Activated CD4-positive, alpha-beta T cell treated with anti-CD3 and anti-CD28 coated beads for 24 hours (primary cell): ENCODE data around the gene MINDY3.
"Not testable (repeated sequence)": the region's sequence is repeated elsewhere in the genome, so short reads cannot be mapped to it uniquely, and the experiment has no call there.

Experiments
- DNase-seq, 2 donors: peaks; one replicate each; pipeline ENCODE4 v3.0.0-alpha.2; 2020; ENCODE audit warnings: low read depth in 2 of 2

Gene MINDY3

DNA sequence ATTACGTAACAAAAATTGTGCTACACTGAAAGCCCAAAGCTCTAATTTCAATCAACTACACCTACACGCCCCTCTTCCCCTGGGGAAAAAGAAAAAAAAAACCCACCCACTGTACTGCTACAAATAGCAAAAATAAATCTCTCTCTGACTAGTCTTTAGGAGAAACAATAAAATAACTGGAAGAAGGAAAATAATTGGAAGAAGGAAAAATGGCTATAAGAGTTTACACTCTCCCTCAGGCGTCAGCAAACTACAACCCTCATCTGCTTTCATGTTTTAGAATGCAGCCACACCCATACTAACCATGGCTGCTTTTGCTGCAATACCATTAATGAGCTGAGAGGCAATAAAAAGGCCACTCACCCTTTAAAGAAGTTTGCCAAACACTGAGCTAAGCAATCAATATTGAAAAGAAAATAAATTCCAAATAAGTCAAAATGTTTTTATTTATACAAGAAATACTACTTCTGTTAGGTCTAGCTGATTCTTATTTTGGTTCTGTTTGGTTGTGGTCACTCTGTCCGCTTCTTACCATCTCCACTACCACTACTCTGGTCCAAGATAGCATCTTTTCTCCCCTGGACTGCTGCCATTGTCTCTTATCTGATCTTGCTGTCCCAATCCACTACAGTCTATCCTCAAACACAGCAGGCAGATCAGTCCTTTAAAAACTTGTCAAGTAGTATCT is 3.8 kb downstream of the MINDY3 start:
- no peak for DNase-seq

DNA sequence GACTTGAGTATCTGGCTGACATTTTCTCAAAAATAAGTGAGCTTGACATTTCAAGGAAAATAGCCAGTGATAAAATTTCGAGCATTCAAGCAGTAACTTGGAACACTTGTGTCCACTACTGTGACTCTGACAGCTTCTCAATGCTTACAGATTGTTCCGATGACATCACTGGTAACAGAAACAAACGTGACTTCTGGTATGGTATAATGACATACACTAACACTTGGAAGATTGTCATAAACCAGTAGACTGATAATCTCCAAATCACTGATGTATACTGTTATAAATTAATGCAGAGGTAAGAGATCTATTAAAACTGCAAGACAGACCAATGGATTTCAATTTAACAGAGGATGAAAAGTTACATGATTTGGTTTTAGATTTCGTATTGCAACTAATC is 6.5 kb downstream of the MINDY3 start:
- DNase-seq = no peak

DNA sequence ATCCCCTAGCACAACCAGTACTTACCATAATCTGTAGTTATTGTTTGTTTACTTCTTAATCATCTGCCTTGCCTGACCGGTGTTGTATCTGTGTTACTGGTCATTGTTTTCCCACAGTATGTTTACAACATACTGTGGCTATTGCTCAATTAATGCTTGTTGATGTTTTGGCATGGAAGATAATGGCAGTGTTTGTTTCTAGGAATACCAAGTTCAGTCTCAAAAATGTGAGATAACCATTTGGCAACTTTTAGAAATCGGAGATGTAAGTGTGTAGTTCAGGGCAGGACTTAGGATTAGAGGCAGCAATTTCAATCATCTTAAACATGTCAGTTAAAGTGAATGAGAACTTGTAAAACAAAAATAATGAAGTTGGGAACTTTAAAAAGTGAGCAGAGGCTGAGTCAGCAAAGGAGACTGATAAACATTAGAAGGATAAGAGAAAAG is 8.2 kb downstream of the MINDY3 start:
- DNase-seq = no peak

DNA sequence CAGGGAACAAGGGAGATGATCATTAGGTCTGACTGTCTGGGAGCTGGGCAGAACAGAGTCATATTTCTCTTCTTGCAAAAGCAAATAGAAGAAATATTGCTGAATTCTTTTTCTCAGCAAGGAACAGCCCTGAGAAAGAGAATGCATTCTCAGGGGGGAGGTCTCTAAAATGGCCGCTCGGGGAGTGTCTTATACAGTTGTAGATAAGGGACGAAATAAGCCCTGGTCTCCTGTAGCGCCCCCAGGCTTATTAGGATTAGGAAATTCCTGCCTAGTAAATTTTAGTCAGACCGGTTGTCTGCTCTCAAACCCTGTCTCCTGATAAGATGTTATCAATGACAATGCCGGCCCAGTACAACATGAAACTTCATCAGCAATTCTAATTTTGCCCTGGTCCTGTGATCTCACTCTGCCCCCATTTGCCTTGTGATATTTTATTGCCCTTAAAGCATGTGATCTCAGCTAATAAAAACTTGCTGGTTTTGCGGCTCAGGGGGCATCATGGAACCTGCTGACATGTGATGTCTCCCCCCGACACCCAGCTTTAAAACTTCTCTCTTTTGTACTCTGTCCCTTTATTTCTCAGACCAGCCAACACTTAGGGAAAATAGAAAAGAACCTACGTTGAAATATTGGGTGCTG is 9.8 kb downstream of the MINDY3 start:
- not testable (repeated sequence) for DNase-seq

DNA sequence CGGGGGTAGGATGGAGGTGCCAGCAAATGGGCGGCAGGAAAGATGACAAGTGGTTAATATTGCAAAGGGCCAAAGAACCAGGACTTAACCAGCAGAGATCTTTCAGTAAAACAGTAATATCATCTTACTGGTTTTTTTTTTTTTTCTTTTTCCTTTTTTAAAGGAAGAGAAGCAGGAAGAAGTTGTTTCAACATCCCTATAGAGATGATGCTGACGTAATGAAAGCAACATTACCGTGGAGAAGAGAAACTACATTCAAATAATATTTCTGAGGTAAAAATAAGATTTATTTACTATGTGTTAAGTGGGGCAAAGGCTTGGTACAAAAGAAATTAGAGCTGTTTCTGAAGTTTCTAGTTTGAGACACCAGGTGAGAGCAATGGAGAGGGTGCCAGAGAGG is 11.0 kb downstream of the MINDY3 start:
- no peak for DNase-seq

DNA sequence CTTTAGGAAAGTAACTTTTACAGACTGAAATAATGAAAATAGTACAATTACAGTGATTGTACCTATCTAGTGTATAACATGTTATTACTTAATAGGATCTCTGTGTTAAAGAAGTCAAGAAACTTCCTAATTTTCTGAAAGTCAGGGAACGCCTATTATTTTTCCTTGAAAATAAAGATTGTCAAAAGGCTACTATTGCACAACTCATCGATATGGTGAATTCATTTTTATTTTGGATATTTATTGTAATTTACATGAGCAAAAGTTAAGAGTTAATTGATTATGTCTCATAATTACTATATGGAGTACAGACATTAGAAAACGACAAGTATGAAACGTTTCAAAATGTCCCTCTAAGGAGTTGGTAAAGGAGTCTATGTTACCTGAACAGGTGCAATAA is 12.8 kb downstream of the MINDY3 start:
- DNase-seq = no peak

DNA sequence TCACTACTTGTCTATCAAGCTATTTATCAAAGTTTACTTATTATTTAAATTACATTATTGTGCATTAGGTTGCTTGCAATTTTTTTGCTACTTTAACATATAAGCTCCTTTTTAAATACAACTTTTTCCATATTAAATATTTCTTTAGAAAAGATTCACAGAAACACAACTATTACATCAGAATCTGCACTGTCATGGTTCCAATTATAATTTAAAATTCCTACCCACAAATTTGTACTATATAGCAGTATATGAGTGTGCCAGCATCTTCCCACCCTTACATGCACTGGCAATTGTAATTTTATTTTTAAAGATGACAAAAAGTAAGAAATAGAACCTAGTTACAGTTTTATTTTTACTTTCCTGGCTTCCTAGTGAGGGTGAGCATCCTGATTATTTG is 15.8 kb downstream of the MINDY3 start:
- no peak for DNase-seq

DNA sequence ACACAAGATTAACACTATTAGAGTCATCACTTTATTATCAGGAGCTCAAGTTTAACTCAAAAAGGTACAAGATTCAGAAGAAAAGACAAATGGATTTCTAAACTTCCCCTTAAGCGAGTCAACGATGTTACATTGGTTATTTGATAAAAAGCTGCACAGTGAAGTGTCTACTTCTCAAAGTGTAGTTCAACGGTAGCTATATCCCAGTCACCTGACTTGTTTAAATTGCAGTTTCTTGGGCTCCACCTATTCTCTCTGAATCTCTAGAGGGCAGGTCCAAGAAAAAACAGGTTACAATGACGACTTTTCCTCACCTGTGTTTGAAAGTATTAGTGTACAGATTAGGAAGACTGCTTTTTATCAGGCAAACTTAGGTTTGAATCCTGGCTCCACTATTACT is 16.6 kb downstream of the MINDY3 start:
- DNase-seq = no peak

DNA sequence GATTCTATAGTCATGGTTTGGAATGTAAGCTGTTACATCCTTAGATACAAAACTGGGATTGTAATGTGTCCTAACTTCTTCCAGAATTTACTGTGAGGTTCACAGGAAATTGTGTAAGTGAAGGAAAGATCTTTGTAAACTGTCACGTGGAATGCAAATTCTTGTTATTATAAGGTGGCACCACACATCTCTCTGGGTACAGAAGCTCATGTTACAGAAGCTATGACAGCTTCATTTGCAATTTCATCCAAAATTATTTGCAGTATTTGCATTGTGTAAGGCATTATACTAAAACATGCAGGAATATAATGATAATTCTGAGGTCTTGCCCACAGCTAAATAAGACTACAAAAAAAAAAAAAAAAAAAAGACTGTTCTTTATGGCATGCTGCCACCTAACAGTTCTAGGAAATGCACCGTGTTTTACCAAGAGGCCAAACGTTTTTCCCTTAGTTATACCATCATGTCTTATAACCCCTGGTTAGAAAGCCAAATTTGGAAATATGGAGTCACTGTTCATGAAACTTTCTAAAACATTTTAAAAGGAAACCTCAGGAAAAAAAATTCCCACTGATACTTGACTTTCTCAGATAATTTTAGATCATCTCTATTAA is 17.6 kb downstream of the MINDY3 start:
- no peak for DNase-seq

DNA sequence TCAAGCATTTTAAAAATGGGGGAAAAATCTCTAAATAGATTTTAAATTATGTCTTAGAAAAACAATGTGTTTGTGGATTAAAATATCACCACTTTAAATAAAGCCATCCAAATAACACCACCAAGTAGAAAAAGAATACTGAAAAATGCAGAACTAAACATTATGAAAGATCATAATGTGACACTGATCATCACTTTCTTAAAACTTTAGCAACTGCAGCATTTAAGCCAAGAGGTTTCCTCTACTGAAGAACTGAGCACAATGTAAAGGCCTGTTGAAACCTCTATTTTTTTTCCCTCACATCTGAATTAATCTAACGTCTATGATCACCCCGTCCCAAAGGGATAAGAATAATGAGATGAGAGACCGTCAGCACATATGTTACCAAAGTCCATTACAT is 18.6 kb downstream of the MINDY3 start:
- DNase-seq = no peak

DNA sequence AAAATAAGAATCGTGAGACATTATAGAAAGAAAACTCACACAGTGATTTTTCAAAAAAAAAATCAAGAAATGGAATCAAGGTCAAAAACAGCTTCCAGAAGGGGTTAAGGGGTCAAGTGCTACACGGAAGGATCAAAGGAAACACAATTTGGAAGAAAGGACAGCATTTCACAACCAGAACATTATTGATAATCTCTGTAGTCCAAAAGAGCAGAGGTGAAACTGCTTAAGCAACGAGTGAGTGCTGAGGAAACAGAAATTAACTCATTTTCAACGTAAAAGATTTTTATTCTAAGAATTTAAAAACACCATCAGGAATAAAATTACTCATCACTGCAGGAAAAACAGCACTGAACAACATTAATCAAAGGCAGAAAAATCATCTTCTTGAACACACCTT is 23.5 kb downstream of the MINDY3 start:
- DNase-seq = no peak

DNA sequence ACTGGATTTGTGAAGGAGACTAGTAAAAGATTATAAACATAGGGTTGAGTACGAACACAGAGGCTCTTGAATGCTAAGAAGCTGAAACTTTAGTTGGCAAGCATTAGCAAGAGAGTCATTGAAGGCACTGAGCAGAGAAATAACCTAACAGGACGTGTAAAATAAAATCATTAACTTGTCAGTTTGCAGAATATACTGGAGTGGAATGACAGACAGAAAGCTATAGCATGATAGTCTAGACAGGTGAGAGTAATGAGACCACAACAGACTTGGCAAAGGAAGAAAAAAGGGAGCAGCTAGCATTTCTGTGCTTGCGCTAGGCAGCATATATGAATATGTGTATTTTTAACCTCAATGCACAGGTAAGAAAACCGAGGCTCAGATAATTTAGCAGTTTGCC is 30.8 kb downstream of the MINDY3 start:
- no peak for DNase-seq

DNA sequence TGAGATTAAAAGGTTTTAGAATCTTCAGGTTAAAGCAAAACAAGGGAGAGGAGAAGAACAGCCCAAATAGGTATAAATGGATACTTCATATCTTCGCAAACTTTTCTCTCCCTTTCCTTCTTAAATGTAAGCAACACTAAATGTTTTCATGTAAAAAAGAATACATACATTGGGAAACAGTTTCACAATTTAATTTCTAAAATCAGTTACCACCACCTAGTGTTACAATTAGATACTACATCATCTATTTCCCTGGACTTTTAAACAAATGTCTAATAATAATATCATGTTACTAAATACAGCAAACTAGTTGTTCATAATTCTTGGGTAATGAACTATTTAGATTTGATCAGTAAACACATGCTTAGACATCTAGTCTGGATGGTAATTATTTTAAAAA is 35.8 kb downstream of the MINDY3 start:
- DNase-seq = no peak

DNA sequence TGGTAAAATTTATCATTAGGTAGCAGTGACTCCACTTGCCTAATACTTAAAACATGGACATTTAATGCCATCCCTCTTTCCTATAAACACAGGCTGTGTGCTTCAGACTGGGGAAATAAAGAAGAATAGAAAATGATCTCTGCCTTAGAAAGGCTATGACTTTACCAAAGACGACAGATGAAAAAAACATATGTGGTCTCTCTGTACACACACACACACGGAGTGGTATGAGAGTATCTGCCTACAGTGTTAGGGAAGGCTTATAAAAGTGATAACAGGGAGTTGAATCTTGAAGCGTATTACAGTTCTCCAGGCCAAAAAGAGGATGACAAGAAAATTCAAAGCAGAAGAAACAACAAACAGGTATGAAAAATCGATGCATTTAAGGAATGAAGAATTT is 38.2 kb downstream of the MINDY3 start:
- DNase-seq = no peak

DNA sequence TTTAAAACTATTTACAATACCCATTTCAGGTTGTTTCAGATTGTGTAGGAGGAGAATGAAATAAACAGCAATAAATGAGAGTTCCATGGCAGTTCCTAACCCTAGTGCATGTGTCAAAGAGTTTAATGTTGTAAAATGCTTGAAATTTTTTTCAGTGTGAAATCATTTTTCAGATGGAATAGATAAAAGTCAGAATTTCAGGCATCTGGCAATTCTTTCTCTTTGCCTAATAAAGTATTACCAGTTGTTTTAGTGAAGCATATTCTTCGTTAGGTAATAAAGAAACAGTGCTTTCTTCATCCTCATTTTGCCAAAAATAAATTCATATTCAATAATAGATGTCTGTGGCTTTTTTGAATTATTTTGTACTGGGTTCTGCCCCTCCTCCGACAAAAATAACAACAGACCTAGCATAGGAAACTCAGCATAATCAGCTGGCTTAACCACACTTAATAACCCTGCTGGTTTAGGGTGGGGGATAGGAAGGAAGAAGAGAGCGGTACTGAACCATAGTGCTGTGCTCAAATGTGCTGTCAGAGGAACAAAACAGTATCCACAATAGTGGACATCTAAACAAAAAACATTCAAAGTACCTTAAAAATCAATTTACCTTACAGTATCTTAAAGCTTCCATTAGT is 39.1 kb downstream of the MINDY3 start:
- DNase-seq = no peak

DNA sequence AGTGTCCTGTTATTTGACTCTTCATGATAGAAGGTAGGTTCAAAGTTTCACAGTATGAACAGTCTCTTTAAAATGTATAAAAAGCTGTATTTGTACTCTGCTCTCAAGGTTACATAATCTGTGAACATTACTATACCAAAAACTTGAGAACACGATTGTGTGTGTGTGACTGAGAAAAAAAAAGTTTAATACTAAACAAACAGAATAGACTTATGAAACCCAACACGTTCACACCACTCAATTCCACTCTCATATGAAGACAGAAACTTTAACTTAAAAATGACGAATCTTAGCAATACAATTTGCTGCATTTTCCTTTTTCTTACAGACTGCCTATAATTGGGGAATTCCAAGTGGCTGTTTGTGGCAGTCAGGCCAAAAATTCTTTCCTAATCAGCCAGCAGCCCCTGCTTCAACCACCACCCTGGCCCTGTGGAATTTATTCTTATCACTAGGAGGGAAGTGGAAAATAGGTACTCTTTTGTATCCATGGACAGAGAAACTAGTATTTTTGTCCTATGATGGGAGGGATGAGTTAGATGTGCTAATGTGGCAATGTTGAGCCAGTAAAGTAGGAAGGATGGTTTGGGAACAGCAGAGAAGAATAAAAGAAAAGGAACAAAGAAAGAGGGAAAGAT is 42.8 kb downstream of the MINDY3 start:
- DNase-seq = no peak

DNA sequence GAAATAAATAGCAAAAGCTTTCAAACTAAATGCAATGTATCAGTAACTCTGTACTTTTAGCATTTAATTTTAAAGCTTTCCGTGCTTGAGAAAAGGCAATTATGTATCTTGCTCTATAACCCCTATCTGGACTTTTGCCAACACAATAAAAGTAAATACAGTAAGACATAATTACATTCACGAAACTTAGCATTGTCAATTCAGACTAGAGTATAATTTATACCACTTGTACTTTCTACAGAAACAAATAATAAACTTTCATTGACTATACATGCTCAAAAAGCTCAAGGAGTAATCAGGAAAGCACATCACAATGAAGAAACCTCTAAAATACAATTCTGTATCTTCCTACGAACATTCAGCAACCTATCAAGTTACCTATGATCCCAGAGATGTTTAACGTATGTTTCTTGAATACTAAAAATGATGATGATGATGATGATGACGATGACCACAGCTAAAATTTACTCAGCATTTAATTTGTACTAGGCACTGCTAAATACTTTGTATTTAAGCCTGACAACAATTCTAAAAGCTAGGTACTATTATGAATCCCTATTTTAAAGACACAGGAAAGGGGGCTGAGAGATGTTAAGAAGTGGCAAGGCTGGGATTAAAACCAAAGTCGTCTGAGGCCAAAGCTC is 44.9 kb downstream of the MINDY3 start:
- no peak for DNase-seq

DNA sequence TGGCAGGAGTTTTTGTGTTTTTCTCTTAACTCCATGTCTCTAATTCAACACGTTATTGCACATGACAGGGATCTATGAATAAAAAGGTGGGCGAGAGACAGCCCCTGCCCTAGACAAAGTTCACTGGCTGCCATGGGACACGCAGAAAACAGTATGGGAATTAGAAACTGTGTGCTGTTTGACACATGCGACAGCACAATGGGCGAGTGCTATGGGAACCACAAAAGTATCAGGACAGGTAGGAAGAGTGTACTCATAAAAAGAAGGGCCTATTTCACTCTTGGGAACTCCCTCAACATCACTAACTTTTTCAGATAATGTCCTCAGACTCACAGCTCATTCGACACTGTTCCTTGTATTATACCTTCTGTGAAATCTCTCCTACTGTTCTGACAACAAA is 45.7 kb downstream of the MINDY3 start:
- no peak for DNase-seq

DNA sequence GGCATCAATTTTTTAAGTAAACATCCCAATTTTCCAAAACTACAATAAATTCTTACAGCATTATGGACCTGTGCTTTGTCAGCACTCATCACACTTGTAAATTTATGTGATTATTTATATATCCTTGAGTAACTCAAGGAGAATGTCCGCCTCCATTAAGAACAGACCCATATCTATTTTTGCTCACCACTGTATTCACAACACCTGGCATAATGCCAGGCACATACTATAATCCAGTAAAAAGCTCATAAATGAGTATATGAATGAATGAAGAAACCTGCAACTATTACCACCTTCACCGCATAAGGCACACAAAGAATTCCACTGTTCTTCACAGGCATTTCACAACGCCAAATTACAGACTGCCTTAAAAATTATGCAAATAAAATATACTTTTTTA is 46.9 kb downstream of the MINDY3 start:
- no peak for DNase-seq

DNA sequence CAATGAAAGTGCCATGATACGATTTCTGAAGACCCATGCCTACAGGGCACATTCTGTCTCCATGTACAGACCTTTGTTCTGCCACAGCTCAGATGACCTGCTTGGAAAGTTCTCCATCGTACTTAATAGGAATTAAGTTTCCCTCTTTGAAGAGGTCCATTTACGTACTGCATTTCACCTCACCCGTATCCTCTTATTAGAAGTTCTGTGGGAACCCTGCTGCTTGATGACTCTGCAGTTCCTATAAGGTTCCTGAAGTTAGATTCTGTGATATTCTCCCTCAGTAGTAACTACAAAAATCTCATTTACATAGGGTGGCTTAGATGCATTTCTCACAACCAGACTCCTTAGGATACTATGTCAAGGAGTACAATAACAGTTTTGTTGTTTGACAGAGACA is 50.9 kb downstream of the MINDY3 start:
- DNase-seq = no peak

DNA sequence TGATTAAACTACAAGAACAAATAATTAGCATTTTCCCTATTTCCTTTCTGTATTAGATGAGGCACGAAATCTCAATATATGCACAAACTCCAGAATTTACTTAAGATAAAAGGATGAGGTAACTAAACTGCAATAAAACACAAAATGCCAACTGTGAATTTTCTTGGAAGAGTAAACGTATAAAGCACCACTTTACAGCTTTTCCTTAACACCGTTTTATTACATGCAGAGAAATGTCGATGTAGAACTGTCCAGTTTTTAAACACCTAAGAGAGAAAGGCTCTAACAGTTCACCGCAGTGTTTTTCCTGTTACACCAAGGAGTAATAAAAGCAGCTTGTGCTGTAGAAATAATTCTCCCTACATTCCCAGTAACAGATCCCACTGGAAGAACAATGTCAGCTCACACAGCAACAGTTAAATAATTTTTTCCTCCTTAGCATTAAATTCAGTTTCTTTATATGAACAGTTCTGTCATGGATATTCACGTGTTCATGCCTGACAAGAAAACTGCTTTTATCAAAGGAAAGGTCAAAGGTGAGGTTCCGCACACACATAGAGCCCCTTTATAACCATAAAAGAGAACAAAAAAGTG is 52.0 kb downstream of the MINDY3 start:
- no peak for DNase-seq
